ENCODE data around the gene CCDC190.

GRCh38 chr1:162893612-162893908 is 32.6 kb upstream of the CCDC190 start:
- TF ChIP-seq EP300 (IDR thresholded peaks at IDR 0.05; ENCODE audit: borderline replicate concordance) (no peak), FOXM1 (IDR thresholded peaks at IDR 0.05; ENCODE audit: borderline replicate concordance, low read depth) (no peak), CREB1 (IDR thresholded peaks at IDR 0.05; ENCODE audit: low read depth) (no peak), TAF1 (IDR thresholded peaks at IDR 0.05; ENCODE audit: low read depth) (no peak), NFIC (IDR thresholded peaks at IDR 0.05) (no peak), RAD21 (IDR thresholded peaks at IDR 0.05; ENCODE audit: low read depth) (no peak), YY1 (IDR thresholded peaks at IDR 0.05; ENCODE audit: low read depth) (no peak), TCF12 (IDR thresholded peaks at IDR 0.05; ENCODE audit: low read depth) (no peak), EGR1 (IDR thresholded peaks at IDR 0.05) (no peak)
- TF ChIP-seq, protein P1, sequence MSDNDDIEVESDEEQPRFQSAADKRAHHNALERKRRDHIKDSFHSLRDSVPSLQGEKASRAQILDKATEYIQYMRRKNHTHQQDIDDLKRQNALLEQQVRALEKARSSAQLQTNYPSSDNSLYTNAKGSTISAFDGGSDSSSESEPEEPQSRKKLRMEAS (IDR thresholded peaks at IDR 0.05) = no peak
- TF ChIP-seq, protein P2, sequence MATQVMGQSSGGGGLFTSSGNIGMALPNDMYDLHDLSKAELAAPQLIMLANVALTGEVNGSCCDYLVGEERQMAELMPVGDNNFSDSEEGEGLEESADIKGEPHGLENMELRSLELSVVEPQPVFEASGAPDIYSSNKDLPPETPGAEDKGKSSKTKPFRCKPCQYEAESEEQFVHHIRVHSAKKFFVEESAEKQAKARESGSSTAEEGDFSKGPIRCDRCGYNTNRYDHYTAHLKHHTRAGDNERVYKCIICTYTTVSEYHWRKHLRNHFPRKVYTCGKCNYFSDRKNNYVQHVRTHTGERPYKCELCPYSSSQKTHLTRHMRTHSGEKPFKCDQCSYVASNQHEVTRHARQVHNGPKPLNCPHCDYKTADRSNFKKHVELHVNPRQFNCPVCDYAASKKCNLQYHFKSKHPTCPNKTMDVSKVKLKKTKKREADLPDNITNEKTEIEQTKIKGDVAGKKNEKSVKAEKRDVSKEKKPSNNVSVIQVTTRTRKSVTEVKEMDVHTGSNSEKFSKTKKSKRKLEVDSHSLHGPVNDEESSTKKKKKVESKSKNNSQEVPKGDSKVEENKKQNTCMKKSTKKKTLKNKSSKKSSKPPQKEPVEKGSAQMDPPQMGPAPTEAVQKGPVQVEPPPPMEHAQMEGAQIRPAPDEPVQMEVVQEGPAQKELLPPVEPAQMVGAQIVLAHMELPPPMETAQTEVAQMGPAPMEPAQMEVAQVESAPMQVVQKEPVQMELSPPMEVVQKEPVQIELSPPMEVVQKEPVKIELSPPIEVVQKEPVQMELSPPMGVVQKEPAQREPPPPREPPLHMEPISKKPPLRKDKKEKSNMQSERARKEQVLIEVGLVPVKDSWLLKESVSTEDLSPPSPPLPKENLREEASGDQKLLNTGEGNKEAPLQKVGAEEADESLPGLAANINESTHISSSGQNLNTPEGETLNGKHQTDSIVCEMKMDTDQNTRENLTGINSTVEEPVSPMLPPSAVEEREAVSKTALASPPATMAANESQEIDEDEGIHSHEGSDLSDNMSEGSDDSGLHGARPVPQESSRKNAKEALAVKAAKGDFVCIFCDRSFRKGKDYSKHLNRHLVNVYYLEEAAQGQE (IDR thresholded peaks at IDR 0.05; ENCODE audit: low read depth) = no peak
